GM23338 (cell line): ENCODE measurements around the gene GOLGB1. TPM values are rescaled to one million over a fixed set of nuclear protein-coding genes. Genes with fewer than 3 reads are reported as not detected.
A peak's percentile ranks its signal among the peaks of the same experiment; 100 is the strongest.

Experiments used
- ATAC-seq: fragments of 200-7000 bp; cut with Tn5 transposase; 3 replicates; pipeline ENCODE4 v1.9.1; 2020
- DNase-seq: peaks from one replicate; pipeline ENCODE4 v3.0.0-alpha.2; 2015; ENCODE audit warnings: low spot score
- H2AFZ ChIP-seq: fragments of 200-600 bp; sonication (generic); 2 replicates; pipeline ENCODE4 v1.8.0; 2016; ENCODE audit warnings: antibody characterized with exemption, mild to moderate bottlenecking, moderate library complexity
- H3F3A ChIP-seq: fragments of 200-600 bp; sonication (generic); replicated peaks from 2 replicates; pipeline ENCODE4 v1.8.0; 2017; ENCODE audit warnings: antibody characterized with exemption, mixed run types, low read depth
- H3K27ac ChIP-seq: fragments of 200-600 bp; sonication (generic); 2 replicates; pipeline ENCODE4 v1.6.1; 2016; ENCODE audit warnings: low read depth
- H3K27me3 ChIP-seq: fragments of 200-600 bp; sonication (generic); 2 replicates; pipeline ENCODE4 v1.8.0; 2016; ENCODE audit warnings: mild to moderate bottlenecking, mixed run types, moderate library complexity; ENCODE audit not compliant: insufficient read depth
- H3K36me3 ChIP-seq: fragments of 200-600 bp; sonication (generic); 2 replicates; pipeline ENCODE4 v1.8.0; 2016; ENCODE audit warnings: mild to moderate bottlenecking; ENCODE audit not compliant: insufficient read depth
- H3K4me1 ChIP-seq: fragments of 200-600 bp; sonication (generic); 2 replicates; pipeline ENCODE4 v1.8.0; 2016; ENCODE audit warnings: mild to moderate bottlenecking, moderate library complexity; ENCODE audit not compliant: insufficient read depth
- H3K4me2 ChIP-seq: fragments of 200-600 bp; sonication (generic); 2 replicates; pipeline ENCODE4 v1.7.1; 2017; ENCODE audit warnings: mixed run types
- H3K4me3 ChIP-seq: fragments of 200-600 bp; sonication (generic); 2 replicates; pipeline ENCODE4 v1.6.1; 2016; ENCODE audit warnings: mixed run types
- H3K79me2 ChIP-seq: fragments of 200-600 bp; sonication (generic); replicated peaks from 2 replicates; pipeline ENCODE4 v1.8.0; 2017; ENCODE audit warnings: mild to moderate bottlenecking; ENCODE audit not compliant: insufficient read depth
- H3K9me2 ChIP-seq: fragments of 200-600 bp; sonication (generic); 2 replicates; pipeline ENCODE4 v1.8.0; 2017; ENCODE audit not compliant: insufficient read depth
- H4K20me1 ChIP-seq: fragments of 200-600 bp; sonication (generic); replicated peaks from 2 replicates; pipeline ENCODE4 v1.8.0; 2017; ENCODE audit warnings: mild to moderate bottlenecking; ENCODE audit not compliant: insufficient read depth
- H3K27ac Mint-ChIP-seq: 2 replicates; pipeline ENCODE4 v1.8.0; 2020; ENCODE audit warnings: inconsistent platforms, mild to moderate bottlenecking, moderate library complexity, mixed read lengths
- H3K27me3 Mint-ChIP-seq: 3 replicates; pipeline ENCODE4 v1.8.0; 2022; ENCODE audit warnings: low read depth, mild to moderate bottlenecking, moderate library complexity, mixed read lengths, inconsistent platforms; ENCODE audit not compliant: insufficient read depth, poor library complexity
- H3K36me3 Mint-ChIP-seq: 3 replicates; pipeline ENCODE4 v1.8.0; 2021; ENCODE audit warnings: low read depth, mild to moderate bottlenecking, inconsistent platforms, moderate library complexity, mixed read lengths
- H3K4me1 Mint-ChIP-seq: 3 replicates; pipeline ENCODE4 v1.8.0; 2020; ENCODE audit warnings: mild to moderate bottlenecking, inconsistent platforms, mixed read lengths
- H3K4me3 Mint-ChIP-seq: 3 replicates; pipeline ENCODE4 v1.8.0; 2021; ENCODE audit warnings: moderate library complexity, mild to moderate bottlenecking, inconsistent platforms, mixed read lengths
- H3K9me3 Mint-ChIP-seq: 3 replicates; pipeline ENCODE4 v1.8.0; 2020; ENCODE audit warnings: moderate library complexity, mild to moderate bottlenecking, inconsistent platforms, mixed read lengths
- CREB1 ChIP-seq: fragments of 250-450 bp; sonication (Bioruptor Pico); IDR thresholded peaks from 2 replicates; pipeline ENCODE4 v1.5.0; 2020; ENCODE audit warnings: low read depth, mild to moderate bottlenecking, moderate library complexity
- CTCF ChIP-seq, 2 experiments: fragments of 200-600 bp in 1 of 2; sonication (generic) in 1 of 2; conservative IDR thresholded peaks; 2 replicates each; pipeline versions ENCODE4 v1.5.1 to v1.6.1; 2016 to 2017; ENCODE audit warnings: antibody characterized with exemption in 2 of 2, low read depth in 2 of 2, mild to moderate bottlenecking in 2 of 2, moderate library complexity in 1 of 2
- EZH2 ChIP-seq: fragments of 200-600 bp; sonication (generic); IDR thresholded peaks from one replicate; pipeline ENCODE4 v1.8.0; 2017; ENCODE audit warnings: antibody characterized with exemption, mild to moderate bottlenecking, low read depth; ENCODE audit not compliant: unreplicated experiment
- EZH2phosphoT487 ChIP-seq: fragments of 200-600 bp; sonication (generic); IDR thresholded peaks from one replicate; pipeline ENCODE4 v1.8.1; 2018; ENCODE audit warnings: antibody characterized with exemption; ENCODE audit not compliant: unreplicated experiment
- JUNB ChIP-seq: IDR thresholded peaks from one replicate; pipeline ENCODE4 v1.6.1; 2016; ENCODE audit warnings: antibody characterized with exemption; ENCODE audit not compliant: unreplicated experiment
- NANOG ChIP-seq: IDR thresholded peaks from 2 replicates; pipeline ENCODE4 v1.6.1; 2016; ENCODE audit warnings: antibody characterized with exemption, borderline replicate concordance
- POLR2AphosphoS5 ChIP-seq: IDR thresholded peaks from 2 replicates; pipeline ENCODE4 v1.6.1; 2016; ENCODE audit warnings: antibody characterized with exemption, low read depth
- STAT1 ChIP-seq: IDR thresholded peaks from one replicate; pipeline ENCODE4 v1.6.1; 2016; ENCODE audit warnings: antibody characterized with exemption; ENCODE audit not compliant: unreplicated experiment
- ZNF114 ChIP-seq: fragments of 250-450 bp; sonication (Bioruptor Pico); IDR thresholded peaks from 2 replicates; pipeline ENCODE4 v1.5.0; 2020; ENCODE audit warnings: mild to moderate bottlenecking, moderate library complexity
- ZNF331 ChIP-seq: fragments of 250-450 bp; sonication (Bioruptor Pico); IDR thresholded peaks from 2 replicates; pipeline ENCODE4 v1.5.0; 2020; ENCODE audit warnings: low read depth, mild to moderate bottlenecking, moderate library complexity
- polyA plus RNA-seq: library from polyadenylated mRNA; unstranded; fragments of >200 nt; fragmentation: Nextera tagmentation; extraction: Ambion mirVana; gene quantifications from 2 replicates; pipeline ENCODE4 v1.2.1, GENCODE V29; 2016
- total RNA-seq: library from RNA; depleted of rRNA; stranded (reverse); fragments of >200 nt; shearing (Covaris generic); gene quantifications from 2 replicates; pipeline ENCODE4 v1.2.3, GENCODE V29; 2014
- TF ChIP-seq, protein P1 (sequence below): IDR thresholded peaks from one replicate; pipeline ENCODE4 v1.6.1; 2018; ENCODE audit warnings: antibody characterized with exemption; ENCODE audit not compliant: unreplicated experiment
- TF ChIP-seq, protein P2 (sequence below): fragments of 250-450 bp; sonication (Bioruptor Pico); IDR thresholded peaks from 2 replicates; pipeline ENCODE4 v1.5.0; 2020; ENCODE audit warnings: mild to moderate bottlenecking, moderate library complexity

Gene GOLGB1
- total and polyA plus RNA-seq, 2 experiments from 2014 or later, result 34.5 to 56.8 TPM

- TF ChIP-seq EZH2 (no peak), CTCF (conservative IDR thresholded peaks at IDR 0.05; ENCODE audit: low read depth in 2 of 2) (no peak)
Measured at GRCh38 chr3:121630355-121630754, 119.2 kb downstream of the GOLGB1 start (continued).

GRCh38 chr3:121629601-121630000 is 119.9 kb downstream of the GOLGB1 start:
- Histone ChIP-seq H3K4me2 (no peak overlapping the region), H3K4me3 (no peak overlapping the region), H3F3A (no peaks in the 10 kb centered on the region), H3K27me3 (no peaks in the 10 kb centered on the region), H4K20me1 (no peaks in the 10 kb centered on the region), H2AFZ (peak overlapping the region; percentile 78; the same call in 1 of the 2 replicates), H3K4me1 (peaks cover 18% of the 10 kb centered on the region), H3K9me2 (peaks cover 9% of the 10 kb centered on the region; the same call in 1 of the 2 replicates), H3K36me3 (no peaks in the 10 kb centered on the region), H3K79me2 (no peaks in the 10 kb centered on the region), H3K27ac (no peak overlapping the region)
- Mint-ChIP-seq H3K27me3 (peaks cover 6% of the 10 kb centered on the region), H3K36me3 (no peaks in the 10 kb centered on the region; the same call in 2 of the 3 replicates), H3K4me3 (no peak overlapping the region), H3K27ac (no peak overlapping the region), H3K4me1 (peaks cover 20% of the 10 kb centered on the region), H3K9me3 (no peaks in the 10 kb centered on the region)
- DNase-seq, result no peak
- ATAC-seq, result no peak
- TF ChIP-seq ZNF114 (no peak), EZH2 (no peak), EZH2phosphoT487 (no peak), NANOG (no peak), CTCF (conservative IDR thresholded peaks at IDR 0.05; ENCODE audit: low read depth in 2 of 2) (no peak), POLR2AphosphoS5 (no peak), CREB1 (CRISPR knock-in tag) (no peak), JUNB (no peak), STAT1 (no peak), ZNF331 (CRISPR knock-in tag) (no peak)
- TF ChIP-seq, protein P1, sequence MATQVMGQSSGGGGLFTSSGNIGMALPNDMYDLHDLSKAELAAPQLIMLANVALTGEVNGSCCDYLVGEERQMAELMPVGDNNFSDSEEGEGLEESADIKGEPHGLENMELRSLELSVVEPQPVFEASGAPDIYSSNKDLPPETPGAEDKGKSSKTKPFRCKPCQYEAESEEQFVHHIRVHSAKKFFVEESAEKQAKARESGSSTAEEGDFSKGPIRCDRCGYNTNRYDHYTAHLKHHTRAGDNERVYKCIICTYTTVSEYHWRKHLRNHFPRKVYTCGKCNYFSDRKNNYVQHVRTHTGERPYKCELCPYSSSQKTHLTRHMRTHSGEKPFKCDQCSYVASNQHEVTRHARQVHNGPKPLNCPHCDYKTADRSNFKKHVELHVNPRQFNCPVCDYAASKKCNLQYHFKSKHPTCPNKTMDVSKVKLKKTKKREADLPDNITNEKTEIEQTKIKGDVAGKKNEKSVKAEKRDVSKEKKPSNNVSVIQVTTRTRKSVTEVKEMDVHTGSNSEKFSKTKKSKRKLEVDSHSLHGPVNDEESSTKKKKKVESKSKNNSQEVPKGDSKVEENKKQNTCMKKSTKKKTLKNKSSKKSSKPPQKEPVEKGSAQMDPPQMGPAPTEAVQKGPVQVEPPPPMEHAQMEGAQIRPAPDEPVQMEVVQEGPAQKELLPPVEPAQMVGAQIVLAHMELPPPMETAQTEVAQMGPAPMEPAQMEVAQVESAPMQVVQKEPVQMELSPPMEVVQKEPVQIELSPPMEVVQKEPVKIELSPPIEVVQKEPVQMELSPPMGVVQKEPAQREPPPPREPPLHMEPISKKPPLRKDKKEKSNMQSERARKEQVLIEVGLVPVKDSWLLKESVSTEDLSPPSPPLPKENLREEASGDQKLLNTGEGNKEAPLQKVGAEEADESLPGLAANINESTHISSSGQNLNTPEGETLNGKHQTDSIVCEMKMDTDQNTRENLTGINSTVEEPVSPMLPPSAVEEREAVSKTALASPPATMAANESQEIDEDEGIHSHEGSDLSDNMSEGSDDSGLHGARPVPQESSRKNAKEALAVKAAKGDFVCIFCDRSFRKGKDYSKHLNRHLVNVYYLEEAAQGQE, result no peak
- TF ChIP-seq, protein P2, sequence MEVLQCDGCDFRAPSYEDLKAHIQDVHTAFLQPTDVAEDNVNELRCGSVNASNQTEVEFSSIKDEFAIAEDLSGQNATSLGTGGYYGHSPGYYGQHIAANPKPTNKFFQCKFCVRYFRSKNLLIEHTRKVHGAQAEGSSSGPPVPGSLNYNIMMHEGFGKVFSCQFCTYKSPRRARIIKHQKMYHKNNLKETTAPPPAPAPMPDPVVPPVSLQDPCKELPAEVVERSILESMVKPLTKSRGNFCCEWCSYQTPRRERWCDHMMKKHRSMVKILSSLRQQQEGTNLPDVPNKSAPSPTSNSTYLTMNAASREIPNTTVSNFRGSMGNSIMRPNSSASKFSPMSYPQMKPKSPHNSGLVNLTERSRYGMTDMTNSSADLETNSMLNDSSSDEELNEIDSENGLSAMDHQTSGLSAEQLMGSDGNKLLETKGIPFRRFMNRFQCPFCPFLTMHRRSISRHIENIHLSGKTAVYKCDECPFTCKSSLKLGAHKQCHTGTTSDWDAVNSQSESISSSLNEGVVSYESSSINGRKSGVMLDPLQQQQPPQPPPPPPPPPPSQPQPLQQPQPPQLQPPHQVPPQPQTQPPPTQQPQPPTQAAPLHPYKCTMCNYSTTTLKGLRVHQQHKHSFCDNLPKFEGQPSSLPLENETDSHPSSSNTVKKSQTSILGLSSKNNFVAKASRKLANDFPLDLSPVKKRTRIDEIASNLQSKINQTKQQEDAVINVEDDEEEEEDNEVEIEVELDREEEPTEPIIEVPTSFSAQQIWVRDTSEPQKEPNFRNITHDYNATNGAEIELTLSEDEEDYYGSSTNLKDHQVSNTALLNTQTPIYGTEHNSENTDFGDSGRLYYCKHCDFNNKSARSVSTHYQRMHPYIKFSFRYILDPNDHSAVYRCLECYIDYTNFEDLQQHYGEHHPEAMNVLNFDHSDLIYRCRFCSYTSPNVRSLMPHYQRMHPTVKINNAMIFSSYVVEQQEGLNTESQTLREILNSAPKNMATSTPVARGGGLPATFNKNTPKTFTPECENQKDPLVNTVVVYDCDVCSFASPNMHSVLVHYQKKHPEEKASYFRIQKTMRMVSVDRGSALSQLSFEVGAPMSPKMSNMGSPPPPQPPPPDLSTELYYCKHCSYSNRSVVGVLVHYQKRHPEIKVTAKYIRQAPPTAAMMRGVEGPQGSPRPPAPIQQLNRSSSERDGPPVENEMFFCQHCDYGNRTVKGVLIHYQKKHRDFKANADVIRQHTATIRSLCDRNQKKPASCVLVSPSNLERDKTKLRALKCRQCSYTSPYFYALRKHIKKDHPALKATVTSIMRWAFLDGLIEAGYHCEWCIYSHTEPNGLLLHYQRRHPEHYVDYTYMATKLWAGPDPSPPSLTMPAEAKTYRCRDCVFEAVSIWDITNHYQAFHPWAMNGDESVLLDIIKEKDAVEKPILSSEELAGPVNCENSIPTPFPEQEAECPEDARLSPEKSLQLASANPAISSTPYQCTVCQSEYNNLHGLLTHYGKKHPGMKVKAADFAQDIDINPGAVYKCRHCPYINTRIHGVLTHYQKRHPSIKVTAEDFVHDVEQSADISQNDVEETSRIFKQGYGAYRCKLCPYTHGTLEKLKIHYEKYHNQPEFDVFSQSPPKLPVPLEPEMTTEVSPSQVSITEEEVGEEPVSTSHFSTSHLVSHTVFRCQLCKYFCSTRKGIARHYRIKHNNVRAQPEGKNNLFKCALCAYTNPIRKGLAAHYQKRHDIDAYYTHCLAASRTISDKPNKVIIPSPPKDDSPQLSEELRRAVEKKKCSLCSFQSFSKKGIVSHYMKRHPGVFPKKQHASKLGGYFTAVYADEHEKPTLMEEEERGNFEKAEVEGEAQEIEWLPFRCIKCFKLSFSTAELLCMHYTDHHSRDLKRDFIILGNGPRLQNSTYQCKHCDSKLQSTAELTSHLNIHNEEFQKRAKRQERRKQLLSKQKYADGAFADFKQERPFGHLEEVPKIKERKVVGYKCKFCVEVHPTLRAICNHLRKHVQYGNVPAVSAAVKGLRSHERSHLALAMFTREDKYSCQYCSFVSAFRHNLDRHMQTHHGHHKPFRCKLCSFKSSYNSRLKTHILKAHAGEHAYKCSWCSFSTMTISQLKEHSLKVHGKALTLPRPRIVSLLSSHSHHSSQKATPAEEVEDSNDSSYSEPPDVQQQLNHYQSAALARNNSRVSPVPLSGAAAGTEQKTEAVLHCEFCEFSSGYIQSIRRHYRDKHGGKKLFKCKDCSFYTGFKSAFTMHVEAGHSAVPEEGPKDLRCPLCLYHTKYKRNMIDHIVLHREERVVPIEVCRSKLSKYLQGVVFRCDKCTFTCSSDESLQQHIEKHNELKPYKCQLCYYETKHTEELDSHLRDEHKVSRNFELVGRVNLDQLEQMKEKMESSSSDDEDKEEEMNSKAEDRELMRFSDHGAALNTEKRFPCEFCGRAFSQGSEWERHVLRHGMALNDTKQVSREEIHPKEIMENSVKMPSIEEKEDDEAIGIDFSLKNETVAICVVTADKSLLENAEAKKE (CRISPR knock-in tag), result no peak
